HG02623 (cell line): Measurements from ENCODE around the gene CTRB2.
"Not testable (repeated sequence)": the region's sequence is repeated elsewhere in the genome, so short reads cannot be mapped to it uniquely, and the experiment has no call there.

Experiments
- ATAC-seq: cut with Tn5 transposase; IDR thresholded peaks from one replicate; pipeline ENCODE4 v1.9.1; 2021; ENCODE audit warnings: moderate library complexity; ENCODE audit not compliant: unreplicated experiment

Gene CTRB2

DNA sequence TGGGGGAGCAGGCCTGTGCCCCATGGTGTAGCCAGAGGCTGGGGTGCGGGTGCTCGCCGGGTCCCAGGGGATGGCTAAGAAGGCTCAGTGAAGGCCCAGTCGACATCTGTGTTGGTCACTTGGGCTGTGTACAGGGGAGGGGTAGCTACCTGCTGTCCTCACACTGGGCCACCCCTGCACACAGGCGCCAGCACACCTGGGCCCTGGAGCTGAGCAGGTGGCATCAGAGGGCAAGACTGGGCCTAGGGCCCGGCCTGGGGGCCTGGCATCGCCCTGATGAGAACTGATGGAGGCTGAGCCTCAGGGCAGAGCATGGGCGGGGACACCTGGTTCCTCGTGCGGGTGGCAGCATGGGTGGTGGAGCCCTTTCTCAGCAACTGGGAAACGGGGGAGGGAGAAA lies 870 bp upstream of the CTRB2 start:
- no peak for ATAC-seq

DNA sequence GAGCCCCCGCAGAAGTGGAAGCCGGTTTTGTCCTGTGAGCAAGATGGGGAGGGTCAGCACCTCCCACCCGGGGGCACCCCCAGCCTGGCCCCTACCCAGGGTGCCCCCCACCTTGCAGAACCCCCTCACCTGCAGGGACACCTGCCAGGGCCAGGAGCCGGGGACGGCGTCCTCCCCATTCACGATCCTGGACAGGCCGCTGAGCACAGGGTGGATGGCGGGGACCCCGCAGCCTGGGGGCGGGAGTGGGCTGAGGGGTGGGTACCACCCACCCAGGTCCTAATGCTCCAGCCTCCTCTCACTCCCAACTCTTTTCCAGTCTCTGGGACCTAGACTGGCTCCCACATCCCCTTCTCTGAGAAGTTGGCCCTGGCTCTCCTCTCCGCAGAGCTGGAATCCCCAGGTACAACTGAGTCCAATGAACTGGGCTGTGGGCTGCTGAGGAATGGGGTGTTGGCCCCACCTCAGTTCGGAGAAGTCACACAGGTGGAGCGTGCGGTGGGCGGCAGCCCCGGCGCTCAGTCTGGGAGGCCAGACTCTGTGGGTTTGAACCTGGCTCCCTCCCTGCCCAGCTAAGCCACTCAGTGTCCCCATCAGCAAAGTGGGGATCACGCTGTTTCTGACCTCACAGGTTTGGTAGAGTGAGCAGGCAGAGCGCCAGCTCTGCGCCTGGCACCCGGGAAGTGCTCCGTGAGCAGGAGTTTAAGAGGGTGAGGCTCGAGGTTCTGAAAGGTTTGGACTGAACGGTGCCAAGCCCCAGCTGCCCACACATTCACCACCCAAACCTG lies 806 bp downstream of the CTRB2 start:
- not testable (repeated sequence) for ATAC-seq

DNA sequence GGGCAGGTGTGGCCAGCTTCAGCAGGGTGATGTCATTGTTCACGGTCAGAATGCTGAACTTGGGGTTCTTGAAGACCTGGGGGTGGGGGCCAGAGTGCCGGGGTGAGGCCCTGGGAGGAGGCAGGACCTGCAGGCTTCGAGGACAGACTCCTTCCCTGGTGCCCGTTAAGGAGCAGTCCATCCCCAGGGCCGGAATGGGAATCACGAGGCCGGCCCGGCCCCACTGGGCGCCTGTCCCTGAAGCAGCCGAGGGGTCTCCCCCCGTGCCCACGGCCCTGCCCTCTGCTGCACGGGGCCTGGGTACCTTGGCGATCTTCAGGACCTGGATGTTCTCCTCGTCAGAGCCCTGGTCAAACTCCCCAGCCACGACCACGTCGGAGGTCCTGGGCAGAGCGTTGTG lies 1.5 kb downstream of the CTRB2 start:
- not testable (repeated sequence) for ATAC-seq

- ATAC-seq = not testable (repeated sequence)
These were observed 2.1 kb downstream of the CTRB2 start for GRCh38 chr16:75204905-75205304.

DNA sequence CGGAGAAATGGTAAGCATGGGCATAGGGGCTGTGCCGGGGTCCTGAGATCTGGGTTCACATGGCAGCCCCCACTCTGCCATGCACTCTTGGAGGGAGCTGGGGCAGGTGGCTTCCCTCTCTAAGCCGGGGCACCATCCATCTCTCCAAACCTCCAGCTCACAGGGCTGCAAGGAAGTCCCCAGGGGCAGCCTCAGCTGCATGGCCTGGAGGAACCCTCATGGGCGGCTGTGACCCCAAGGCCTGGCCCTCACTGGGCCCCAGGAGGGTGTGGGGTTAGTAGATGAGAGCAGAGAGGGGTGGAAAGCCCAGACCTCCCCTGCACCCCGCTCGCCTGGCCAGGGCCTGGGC lies 2.6 kb downstream of the CTRB2 start:
- no peak for ATAC-seq

- ATAC-seq = no peak
These were observed 3.1 kb downstream of the CTRB2 start for GRCh38 chr16:75203667-75204409.

- no peak for ATAC-seq
These were observed 3.9 kb downstream of the CTRB2 start for GRCh38 chr16:75203096-75203495.

DNA sequence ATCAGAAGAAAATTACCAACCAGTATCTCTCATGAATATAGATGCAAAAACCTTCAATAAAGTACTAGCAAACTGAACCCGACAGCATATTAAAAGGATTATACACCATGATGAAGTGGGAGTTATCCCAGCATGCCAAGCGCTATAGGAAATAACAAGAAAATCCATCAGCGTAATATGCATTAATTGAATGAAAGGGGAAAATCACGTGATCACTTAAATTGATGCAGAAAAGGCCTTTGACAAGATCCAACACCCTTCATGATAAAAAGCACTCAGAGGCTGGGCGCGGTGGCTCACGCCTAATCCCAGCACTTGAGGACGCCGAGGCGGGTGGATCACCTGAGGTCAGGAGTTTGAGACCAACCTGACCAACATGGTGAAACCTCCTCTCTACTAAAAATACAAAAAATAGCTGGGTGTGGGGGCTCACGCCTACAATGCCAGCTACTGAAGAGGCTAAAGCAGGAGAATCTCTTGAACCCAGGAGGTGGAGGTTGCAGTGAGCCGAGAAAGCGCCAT lies 4.8 kb downstream of the CTRB2 start:
- ATAC-seq = no peak

GRCh38 chr16:75198135-75198600 lies 8.8 kb downstream of the CTRB2 start:
- ATAC-seq = no peak

DNA sequence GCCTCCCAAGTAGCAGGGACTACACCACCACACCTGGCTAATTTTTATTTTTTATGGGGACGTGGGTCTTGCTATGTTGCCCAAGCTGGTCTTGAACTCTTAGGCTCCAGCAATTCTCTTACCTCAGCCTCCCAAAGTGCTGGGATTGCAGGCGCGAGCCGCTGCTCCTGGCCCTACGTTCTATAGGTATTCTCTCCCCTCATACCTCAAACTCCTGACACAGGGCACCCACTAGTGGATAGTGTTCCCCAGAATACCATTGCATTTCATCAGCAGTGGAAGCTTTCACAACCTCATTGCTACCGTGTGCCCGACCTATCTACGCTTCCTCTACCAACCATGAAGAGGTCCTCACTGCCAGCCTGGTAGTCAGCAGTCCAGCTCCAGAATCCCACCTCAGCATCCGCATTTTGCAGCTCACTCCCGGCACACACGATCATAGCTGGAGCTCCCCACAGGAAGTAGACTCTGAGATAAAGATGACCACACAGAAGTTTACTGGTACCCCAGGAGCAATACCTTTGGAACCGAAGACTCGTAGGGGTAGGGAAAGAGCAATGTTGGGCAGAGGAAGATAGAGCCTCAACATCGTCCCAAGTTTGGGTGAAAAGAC lies 9.3 kb downstream of the CTRB2 start:
- no peak for ATAC-seq

GRCh38 chr16:75196836-75197235 lies 10.1 kb downstream of the CTRB2 start:
- ATAC-seq = no peak

GRCh38 chr16:75195811-75196790 lies 10.9 kb downstream of the CTRB2 start:
- no peak for ATAC-seq

DNA sequence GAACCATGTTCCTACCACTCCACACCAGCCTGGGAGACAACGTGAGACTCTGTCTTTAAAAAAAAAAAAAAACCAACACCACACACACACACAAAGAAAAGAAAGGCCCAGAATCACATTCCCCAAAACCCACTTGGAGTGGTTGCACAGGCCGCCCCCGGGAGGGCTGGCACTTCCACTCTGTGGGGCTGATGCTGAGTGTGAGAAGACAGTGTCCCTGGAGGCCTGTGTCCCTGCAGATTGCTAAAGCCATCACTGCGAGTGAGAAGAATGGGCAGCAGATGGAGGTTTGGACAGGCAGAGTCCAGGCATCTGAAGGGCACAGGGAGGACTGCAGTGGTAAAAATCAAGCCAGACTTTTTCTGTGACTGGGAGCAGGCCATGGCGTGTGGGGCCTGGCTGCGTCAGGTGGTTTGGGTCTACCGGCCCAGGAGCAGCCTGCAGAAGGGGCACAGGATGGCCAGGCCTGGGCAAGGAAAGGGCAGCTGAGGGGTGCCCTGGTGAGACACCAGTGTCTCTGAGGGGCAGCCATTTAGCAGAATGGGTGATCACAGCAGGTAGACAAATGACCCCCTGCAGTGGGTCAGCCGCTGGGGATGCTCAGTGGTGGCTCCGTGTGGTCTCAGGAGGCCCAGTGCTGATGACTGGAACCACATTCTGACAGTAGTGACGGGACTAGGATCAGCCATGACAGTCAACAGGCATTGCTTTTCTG lies 13.1 kb downstream of the CTRB2 start:
- no peak for ATAC-seq

DNA sequence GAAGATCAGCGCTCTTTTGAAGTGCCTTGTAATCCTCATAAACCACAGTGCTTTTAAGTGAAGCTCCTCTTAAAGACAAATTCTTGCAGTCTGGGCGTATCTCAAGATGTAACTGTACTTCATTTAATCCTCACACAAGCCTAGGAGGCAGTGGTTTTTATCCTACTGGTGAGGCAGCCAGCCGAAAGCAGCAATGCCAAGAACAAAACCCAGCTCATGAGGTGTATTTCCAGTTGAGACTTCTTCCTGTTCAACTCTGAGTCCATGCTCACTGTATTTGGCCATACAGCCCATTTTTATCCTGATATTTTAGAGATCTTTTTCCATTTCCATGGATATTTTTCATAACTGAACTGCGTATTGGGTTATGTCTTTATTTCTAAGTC lies 13.7 kb downstream of the CTRB2 start:
- ATAC-seq = no peak

DNA sequence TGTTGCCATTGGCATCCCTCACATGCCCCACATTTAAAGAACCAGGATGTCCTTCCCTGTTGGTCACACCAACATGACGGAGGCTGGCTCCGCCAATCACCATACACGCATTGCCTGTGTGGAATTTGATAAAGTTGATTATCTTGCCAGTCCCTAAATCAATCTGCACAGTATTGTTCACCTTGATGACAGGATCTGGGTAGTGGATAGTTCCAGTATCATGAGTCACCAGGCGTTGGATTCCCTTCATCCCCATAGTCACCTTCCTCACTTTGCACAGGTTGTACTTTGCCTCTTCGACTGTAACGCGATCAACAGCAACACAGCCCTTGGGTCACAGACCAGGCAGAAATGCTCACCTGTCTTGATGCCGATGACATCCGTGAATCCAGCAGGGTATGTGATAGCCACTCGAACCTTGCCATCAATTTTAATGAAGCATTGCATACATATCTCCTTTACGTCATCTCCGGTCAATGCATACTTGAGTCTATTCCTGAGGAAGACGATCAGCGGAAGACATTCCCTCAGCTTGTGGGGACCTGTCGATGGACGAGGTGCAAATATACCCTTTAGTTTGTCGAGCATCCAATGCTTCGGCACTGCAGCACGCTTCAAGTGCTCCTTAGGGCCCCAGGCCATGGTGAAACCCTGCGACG lies 14.2 kb downstream of the CTRB2 start:
- no peak for ATAC-seq

- no peak for ATAC-seq
These were observed 17.2 kb downstream of the CTRB2 start for GRCh38 chr16:75189638-75190245.

DNA sequence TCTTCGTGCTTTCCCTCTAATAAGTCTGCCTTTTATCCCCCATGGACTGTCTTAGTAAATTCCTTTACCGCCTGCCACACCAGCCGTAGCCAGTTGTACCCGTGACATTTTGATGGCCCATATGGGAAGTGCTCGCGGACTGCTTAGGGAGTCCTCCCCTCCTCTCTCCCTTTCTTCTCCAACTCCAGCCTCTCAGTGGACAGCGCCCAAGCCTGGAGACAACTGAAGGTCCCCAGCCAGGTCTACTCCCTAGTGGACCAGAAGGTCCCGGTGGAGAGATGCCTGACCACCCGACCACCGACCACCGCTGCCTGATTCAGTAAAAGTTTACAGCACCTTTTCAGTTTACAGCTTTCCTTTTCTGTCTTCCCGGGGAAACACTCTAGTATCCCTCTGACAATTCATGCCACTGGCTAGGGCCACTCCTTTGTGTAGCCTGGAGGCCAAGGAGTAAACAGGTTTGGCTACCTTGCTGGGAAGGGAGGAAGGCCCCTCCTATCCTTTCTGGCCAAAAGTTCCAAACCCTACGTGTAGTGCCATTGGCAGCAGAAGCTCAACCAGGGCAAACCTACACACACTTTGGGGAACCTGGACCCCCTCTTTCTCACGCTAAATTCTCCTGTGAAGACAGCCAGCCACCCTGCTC lies 18.0 kb downstream of the CTRB2 start:
- no peak for ATAC-seq

GRCh38 chr16:75181630-75182029 lies 25.3 kb downstream of the CTRB2 start:
- no peak for ATAC-seq
